Muscle of arm (tissue), 12 donors: ENCODE results near the gene THYN1. TPM values are rescaled to one million over a fixed set of nuclear protein-coding genes. Genes with fewer than 3 reads are reported as not detected.

ENCODE experiments used
- DNase-seq: peaks from one replicate; pipeline ENCODE4 v3.0.0-alpha.2; 2013
- polyA plus RNA-seq, 12 donors: library from polyadenylated mRNA; unstranded; fragments of 120-200 nt; gene quantifications; one replicate each; pipeline ENCODE4 v1.2.1, GENCODE V29; 2013; ENCODE audit not compliant: insufficient read length in 12 of 12

THYN1 gene
- polyA plus RNA-seq, 12 donors = 27.9 to 45.0 (median 34.3) TPM; not detected in 1

DNA sequence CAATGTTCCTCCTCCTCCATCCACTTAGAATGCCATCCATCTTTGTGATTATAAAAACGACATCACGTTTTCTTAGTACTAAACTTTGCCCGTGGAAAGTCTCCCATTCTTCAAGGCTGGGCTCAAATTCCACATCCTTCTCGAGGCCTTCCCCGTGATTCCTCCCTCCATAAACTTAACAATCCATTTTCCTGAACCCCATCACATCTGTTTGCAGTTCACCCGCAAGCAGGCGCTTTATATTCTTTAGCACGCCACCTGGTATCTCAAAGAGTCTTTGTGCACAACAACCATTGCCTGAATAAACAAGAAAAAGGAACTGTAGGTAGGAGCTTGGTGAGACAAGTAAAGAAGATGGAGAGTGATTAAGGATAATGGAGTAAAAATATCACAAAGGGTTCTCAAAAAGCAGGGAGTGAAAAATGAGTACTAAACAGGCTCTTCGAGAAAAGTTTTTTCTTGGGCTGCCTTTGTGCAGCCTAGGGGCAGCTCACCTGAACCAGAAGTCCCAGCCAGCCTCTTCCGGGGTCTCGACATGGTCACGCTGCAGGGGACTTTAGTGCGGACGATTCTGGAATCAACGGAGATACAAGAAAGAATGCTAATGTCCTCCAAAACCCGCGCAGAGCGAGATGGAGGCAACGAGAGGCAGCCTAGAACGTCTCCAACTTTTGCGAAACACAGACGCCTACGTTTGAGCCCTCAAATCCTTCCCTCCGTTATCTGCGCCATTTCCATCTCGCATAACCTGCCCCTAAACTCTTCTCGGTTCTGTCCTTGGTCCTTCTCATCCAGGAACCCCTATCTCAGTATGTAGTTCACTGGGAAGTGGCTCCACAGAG is 585 bp downstream of the THYN1 start:
- no peak for DNase-seq

GRCh38 chr11:134250675-134251074 is 2.5 kb downstream of the THYN1 start:
- no peak for DNase-seq

GRCh38 chr11:134250246-134250645 is 2.9 kb downstream of the THYN1 start:
- DNase-seq = no peak

DNA sequence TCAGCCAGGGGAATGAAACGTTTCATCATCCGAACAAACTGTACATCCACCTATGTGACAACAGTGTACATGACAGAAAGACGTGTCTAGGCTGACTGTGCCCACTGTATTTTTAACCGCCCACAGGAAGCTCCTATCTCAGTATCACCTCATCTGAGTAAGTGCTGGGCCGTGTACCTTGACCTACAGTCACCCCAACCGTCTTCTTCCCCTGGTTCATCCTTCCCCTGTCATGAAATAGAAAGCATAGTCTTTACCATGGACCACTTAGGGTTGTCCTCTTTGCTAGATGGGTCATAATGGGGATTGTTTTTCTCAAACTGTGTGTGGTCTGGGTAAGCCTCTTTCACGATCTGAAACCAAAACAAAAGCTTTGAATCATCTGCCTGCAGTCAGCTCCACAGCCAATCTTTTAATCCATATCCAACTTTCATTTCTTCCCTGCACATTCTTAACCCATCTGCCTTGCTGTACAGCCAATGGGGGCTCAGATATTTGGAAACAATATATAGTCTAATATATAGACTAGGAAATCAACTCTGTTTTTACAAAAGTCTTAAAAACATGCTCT is 4.2 kb downstream of the THYN1 start:
- DNase-seq = no peak

- no peak for DNase-seq
Observed at GRCh38 chr11:134246678-134247077, 6.5 kb downstream of the THYN1 start.

GRCh38 chr11:134246100-134246499 is 7.1 kb downstream of the THYN1 start:
- no peak for DNase-seq

DNA sequence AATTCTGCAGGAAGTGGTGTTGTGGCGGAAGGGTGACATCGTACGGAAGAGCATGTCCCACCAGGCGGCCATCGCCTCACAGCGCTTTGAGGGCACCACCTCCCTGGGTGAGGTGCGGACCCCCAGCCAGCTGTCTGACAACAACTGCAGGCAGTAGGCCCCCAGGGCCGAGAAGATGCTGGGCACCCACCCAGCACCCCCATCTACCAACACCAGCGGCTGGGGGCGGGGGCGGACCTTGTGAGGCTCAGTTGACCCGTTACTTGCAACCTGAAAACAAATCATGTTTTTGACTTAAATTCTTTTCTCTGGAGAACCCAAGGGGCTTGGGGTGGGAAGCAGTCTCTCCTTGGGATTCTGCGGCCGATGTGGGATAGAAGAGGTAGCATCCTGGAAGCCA is 7.7 kb downstream of the THYN1 start:
- DNase-seq = no peak

DNA sequence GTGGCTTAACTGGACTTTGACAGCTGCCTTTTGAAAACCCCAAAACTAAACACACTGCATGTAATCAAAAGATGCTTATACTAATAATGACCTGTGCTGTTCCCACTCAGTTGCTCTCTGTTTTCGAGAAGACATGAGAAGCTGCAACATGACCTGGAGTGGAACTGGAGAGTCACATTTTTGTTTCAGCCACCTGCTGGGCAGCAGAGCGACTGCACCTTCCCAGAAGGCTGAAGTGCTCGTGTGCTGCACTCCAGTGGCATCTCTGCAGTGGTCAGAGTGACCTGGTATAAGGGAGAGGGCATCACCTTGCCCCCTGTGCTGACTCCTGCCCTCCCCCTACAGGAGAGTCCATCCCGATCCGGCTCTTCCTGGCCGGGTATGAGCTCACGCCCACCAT is 8.6 kb downstream of the THYN1 start:
- DNase-seq = no peak

DNA sequence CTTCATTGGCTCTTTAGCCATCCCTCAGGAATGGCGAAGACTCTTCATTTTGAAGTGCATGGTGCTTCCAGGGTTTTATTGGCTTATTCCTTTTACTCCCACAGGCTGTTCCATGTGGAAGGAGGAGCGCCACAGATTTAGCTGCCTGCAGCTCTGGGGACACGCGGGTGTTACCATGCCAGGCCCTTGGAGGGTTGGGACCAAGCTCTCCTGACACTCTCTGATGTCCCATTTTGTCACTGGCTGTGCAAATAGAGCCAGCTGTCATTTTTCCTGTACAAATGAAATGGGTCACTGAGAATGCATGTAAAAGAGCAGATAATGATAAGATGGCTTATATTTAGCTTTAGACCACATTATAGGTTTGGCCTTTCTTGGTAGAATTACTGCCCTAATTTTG is 9.2 kb downstream of the THYN1 start:
- no peak for DNase-seq

GRCh38 chr11:134242376-134242775 is 10.8 kb downstream of the THYN1 start:
- no peak for DNase-seq

GRCh38 chr11:134240592-134240991 is 12.6 kb downstream of the THYN1 start:
- DNase-seq = no peak

GRCh38 chr11:134238956-134239355 is 14.2 kb downstream of the THYN1 start:
- DNase-seq = no peak

- DNase-seq = no peak
Observed at GRCh38 chr11:134237557-134237922, 15.6 kb downstream of the THYN1 start.

- no peak for DNase-seq
Observed at GRCh38 chr11:134236834-134237556, 16.2 kb downstream of the THYN1 start.

- DNase-seq = no peak
Observed at GRCh38 chr11:134235399-134235798, 17.8 kb downstream of the THYN1 start.

DNA sequence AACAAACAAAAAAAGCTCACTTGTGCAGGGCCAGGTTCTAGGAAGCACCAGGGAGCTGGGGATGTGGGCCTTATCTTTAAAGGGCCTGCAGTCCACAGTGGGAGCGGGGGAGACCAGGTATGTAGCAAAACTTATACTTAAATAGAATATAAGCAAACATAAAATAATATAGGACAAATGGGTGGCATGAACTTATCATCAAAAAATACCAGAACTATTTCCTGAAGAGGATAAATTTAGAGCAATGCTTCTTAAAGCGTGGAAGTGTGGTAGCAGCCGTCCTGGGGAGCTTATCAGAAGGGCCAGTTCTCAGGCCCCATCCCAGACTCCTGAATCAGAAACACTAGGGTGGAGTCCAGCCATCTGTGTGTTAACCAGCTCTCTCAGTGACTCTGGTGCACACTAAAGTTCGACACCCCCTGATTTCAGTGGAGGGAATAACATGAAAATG is 19.4 kb downstream of the THYN1 start:
- no peak for DNase-seq

DNA sequence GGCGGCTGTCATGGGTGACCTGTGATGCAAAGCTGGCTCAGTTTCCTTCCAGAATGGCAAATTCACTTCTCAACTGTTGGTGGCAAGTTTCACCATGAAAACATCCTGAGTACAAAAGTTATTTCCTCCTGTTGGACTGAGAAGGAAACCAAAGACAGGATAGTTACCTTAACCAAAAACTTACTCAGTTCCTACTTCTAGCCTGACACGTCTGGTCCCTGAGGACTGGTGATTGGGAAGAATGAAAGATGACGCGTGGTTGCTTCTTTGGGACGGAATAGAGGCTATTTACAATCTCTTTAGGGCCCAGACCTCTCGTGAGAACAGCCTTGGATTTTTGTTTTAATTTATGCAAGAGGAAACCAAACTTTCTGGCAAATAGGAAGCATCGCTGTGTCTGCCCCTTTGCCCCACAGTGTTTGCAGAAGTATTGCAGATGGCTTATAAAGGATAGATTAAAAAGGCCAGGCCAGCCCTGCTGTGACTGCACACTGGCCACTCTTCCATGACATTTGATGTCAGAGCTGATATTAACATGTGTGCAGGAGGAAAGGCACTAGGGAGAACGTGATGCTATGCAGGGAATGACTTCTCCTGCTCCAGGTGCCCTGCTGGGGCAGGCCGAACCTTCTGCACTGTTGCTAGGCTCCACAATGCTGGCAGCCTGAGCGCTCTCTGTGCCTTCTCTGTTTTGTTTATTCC is 21.0 kb downstream of the THYN1 start:
- DNase-seq = no peak

GRCh38 chr11:134230339-134230738 is 22.8 kb downstream of the THYN1 start:
- no peak for DNase-seq

DNA sequence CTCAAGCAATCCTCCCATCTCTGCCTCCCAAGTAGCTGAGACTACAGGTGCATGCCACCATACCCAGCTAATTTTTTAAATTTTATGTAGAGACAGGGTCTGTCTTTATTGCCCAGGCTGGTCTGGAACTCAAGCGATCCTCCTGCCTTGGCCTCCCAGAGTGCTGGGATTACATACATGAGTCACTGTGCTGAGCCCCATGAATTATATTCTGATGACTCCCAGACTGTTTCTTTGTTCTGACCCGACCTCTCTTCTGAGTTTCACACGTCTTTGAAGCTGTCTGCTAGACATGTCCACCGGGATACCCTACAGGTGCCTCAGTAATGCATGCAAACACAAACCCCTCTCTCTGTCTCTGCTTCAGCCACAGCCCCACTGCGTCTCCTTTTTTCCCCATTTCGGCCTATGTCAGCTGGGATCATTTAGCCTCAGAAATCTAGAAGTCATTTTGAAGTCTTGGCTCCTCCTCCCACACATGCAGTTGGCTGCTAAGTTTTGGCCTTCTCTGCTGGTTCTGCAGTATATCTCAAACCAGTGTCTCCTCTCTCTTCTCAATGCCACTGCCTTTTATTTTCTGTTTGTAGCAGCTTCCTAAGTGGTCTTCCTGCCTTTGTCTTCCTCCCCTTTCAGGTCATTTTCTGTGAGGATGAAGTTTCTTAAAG is 23.9 kb downstream of the THYN1 start:
- no peak for DNase-seq

DNA sequence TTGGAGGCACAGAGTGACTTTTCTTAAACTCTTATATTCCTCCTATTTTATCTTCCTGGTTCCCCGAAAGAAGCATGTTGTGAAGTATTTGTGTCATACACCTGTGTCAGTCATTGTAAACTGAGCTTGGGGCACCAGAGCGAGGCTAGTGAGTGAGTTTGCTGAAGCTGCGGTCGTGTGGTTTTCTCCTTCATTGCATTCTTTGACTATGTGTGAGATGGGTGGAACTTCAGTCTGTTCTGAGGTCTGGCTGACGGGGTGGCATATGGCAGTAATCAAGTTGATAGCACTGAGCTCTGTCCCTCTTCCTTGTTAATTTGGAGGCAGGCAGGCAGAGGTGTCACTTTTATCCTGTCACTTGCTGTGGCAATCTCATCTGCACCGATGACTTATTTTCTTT is 24.5 kb downstream of the THYN1 start:
- no peak for DNase-seq

GRCh38 chr11:134226806-134227325 is 26.3 kb downstream of the THYN1 start:
- no peak for DNase-seq
